ENCODE results near the gene CRMP1. TPM values are rescaled to one million over a fixed set of nuclear protein-coding genes. Genes with fewer than 3 reads are reported as not detected.

CRMP1 gene
- total RNA-seq, 4 donors from 2014 or later, result 2.1 to 5.0 (median 4.7) TPM; not detected in 1

- intact Hi-C loops (cut with DNase I), result no loop called here
- no peak overlapping the region for H3K27ac ChIP-seq
- WGBS, 2 donors, result 4 to 13% methylated on average over 8 of the region's 8 CpGs
- H3K9me3 ChIP-seq, result peaks cover 0 to 15% (median 10%) of the 10 kb centered on the region in 3 donors
- TF ChIP-seq POLR2A (IDR thresholded peaks at IDR 0.05) (no peak), CTCF (IDR thresholded peaks at IDR 0.05) (no peak)
- H3K27me3 ChIP-seq, result peaks cover 0 to 76% (median 0%) of the 10 kb centered on the region in 4 donors
- DNase-seq, result no peak
- no peak overlapping the region for H3K4me3 ChIP-seq
- no peaks in the 10 kb centered on the region for H3K36me3 ChIP-seq
- H3K4me1 ChIP-seq, result no peaks in the 10 kb centered on the region
These were observed 12.8 kb upstream of the CRMP1 start for GRCh38 chr4:5905714-5906113.

GRCh38 chr4:5900844-5901243 lies 8.0 kb upstream of the CRMP1 start:
- no peak for TF ChIP-seq CTCF (IDR thresholded peaks at IDR 0.05)
- no peak for TF ChIP-seq POLR2A (IDR thresholded peaks at IDR 0.05)
- intact Hi-C loops (cut with DNase I), result no loop called here
- WGBS, 2 donors, result 68 to 86% methylated on average over 5 of the region's 5 CpGs
- Histone ChIP-seq H3K4me3 (no peak overlapping the region), H3K9me3 (no peaks in the 10 kb centered on the region), H3K27ac (no peak overlapping the region), H3K27me3 (peaks cover 0 to 100% (median 2%) of the 10 kb centered on the region in 4 donors), H3K36me3 (no peaks in the 10 kb centered on the region), H3K4me1 (no peaks in the 10 kb centered on the region)
- no peak for DNase-seq

DNA sequence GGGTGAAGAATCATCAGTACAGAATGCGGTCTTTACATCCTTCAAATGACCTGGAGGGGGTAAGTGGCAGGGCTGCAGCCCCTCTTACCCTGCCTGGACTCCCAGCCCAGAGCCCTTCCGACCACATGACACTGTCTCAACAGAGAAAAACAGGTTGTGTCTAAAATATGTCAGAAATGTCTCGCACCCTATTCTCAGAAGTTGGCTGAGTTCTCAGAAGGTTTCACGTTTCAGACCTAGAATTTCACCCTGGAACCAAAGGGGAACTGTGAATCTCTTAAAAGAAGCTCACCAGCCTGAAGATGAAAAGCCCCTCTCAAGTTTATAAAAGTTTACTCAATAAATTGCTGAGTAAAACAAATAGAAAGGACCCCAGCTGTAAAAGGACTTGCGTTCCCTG lies 7.0 kb upstream of the CRMP1 start:
- Histone ChIP-seq H3K9me3 (no peaks in the 10 kb centered on the region), H3K4me3 (no peak overlapping the region), H3K27me3 (peaks cover 0 to 100% (median 2%) of the 10 kb centered on the region in 4 donors), H3K36me3 (no peaks in the 10 kb centered on the region), H3K27ac (no peak overlapping the region), H3K4me1 (no peaks in the 10 kb centered on the region)
- intact Hi-C loops (cut with DNase I), result no loop called here
- DNase-seq, result no peak
- WGBS, 2 donors, result 54 to 59% methylated on average over 5 of the region's 5 CpGs
- TF ChIP-seq CTCF (IDR thresholded peaks at IDR 0.05), result no peak
- TF ChIP-seq POLR2A (IDR thresholded peaks at IDR 0.05), result no peak

- no peaks in the 10 kb centered on the region for H3K9me3 ChIP-seq
- no peaks in the 10 kb centered on the region for H3K4me1 ChIP-seq
- 82 to 100% methylated on average over 1 of the region's 1 CpG for WGBS, 2 donors
- DNase-seq, result no peak
- intact Hi-C loops (cut with DNase I), result no loop called here
- no peak overlapping the region for H3K27ac ChIP-seq
- H3K36me3 ChIP-seq, result no peaks in the 10 kb centered on the region
- no peak overlapping the region for H3K4me3 ChIP-seq
- H3K27me3 ChIP-seq, result peaks cover 0 to 100% (median 3%) of the 10 kb centered on the region in 4 donors
- TF ChIP-seq POLR2A (IDR thresholded peaks at IDR 0.05) (no peak), CTCF (IDR thresholded peaks at IDR 0.05) (no peak)
These were observed 6.5 kb upstream of the CRMP1 start for GRCh38 chr4:5899396-5899795.

GRCh38 chr4:5897674-5898073 lies 4.8 kb upstream of the CRMP1 start:
- H3K27me3 ChIP-seq, result peaks cover 0 to 100% (median 5%) of the 10 kb centered on the region in 4 donors
- intact Hi-C loops (cut with DNase I), result no loop called here
- no peaks in the 10 kb centered on the region for H3K9me3 ChIP-seq
- no peaks in the 10 kb centered on the region for H3K36me3 ChIP-seq
- DNase-seq, result no peak
- TF ChIP-seq CTCF (IDR thresholded peaks at IDR 0.05) (no peak), POLR2A (IDR thresholded peaks at IDR 0.05) (no peak)
- H3K4me3 ChIP-seq, result no peak overlapping the region
- peaks cover 0 to 8% (median 1%) of the 10 kb centered on the region in 3 donors for H3K4me1 ChIP-seq
- H3K27ac ChIP-seq, result no peak overlapping the region
- 73 to 82% methylated on average over 8 to 9 of the region's 13 CpGs for WGBS, 2 donors
